Small intestine (tissue), 16 donors: ENCODE results near the gene RAB17. TPM values are rescaled to one million over a fixed set of nuclear protein-coding genes. Genes with fewer than 3 reads are reported as not detected.
A peak's percentile ranks its signal among the peaks of the same experiment; 100 is the strongest.

Experiments used
- DNase-seq, 2 donors: peaks; one replicate each; pipeline versions ENCODE4 v3.0.0 to v3.0.0-alpha.2; 2013
- FAIRE-seq: peaks from 2 replicates; lab custom pipeline; 2012; peaks lifted over from hg19 to GRCh38; lab: Jason Lieb, UNC
- H3K27ac ChIP-seq, 3 donors: one replicate each; pipeline ENCODE4 v1.5.1; 2013; ENCODE audit warnings: low read length in 2 of 3, mild to moderate bottlenecking in 2 of 3, control low read depth in 1 of 3, inconsistent platforms in 1 of 3, low read depth in 1 of 3, moderate library complexity in 1 of 3
- H3K27me3 ChIP-seq, 3 donors: one replicate each; pipeline ENCODE4 v1.6.1; 2013; ENCODE audit warnings: low read length in 3 of 3, inconsistent platforms in 1 of 3; ENCODE audit not compliant: control insufficient read depth in 3 of 3, insufficient read depth in 3 of 3
- H3K36me3 ChIP-seq, 3 donors: one replicate each; pipeline ENCODE4 v1.6.1; 2013; ENCODE audit warnings: low read length in 3 of 3, inconsistent platforms in 1 of 3, low read depth in 1 of 3, mild to moderate bottlenecking in 1 of 3, moderate library complexity in 1 of 3; ENCODE audit not compliant: control insufficient read depth in 3 of 3, insufficient read depth in 2 of 3
- H3K4me1 ChIP-seq, 3 donors: one replicate each; pipeline ENCODE4 v1.6.1; 2013; ENCODE audit warnings: low read length in 2 of 3, inconsistent platforms in 1 of 3, low read depth in 1 of 3, mild to moderate bottlenecking in 1 of 3, moderate library complexity in 1 of 3; ENCODE audit not compliant: control insufficient read depth in 3 of 3, insufficient read depth in 2 of 3
- H3K4me3 ChIP-seq, 3 donors: one replicate each; pipeline ENCODE4 v1.5.1; 2013; ENCODE audit warnings: low read length in 3 of 3, control low read depth in 1 of 3, inconsistent platforms in 1 of 3, low read depth in 1 of 3, mild to moderate bottlenecking in 1 of 3, moderate library complexity in 1 of 3
- H3K9me3 ChIP-seq, 2 donors: one replicate each; pipeline ENCODE4 v1.6.1; 2013; ENCODE audit warnings: low read depth in 1 of 2, low read length in 1 of 2; ENCODE audit not compliant: control insufficient read depth in 2 of 2, insufficient read depth in 1 of 2
- whole genome bisulfite sequencing, 3 donors: extraction: QIAGEN DNeasy Blood & Tissue Kit; methylation state at CpG; one replicate each; pipeline ENCODE4 v1.1.7; 2013; 5-methylcytosine and 5-hydroxymethylcytosine counted together
- long read RNA-seq, 10 donors: transcript quantifications; one replicate each; lab custom pipeline, GENCODE V29; 2026
- polyA plus RNA-seq, 4 donors: library from polyadenylated mRNA; stranded (reverse) in 3 of 4; unstranded in 1 of 4; fragments of 200-250 nt in 3 of 4; fragments of 120-200 nt in 1 of 4; gene quantifications; one replicate each; pipeline versions ENCODE4 v1.2.1 to v1.2.3, GENCODE V29; 2013
- donor health status: healthy with polysubstance abuse.
- donor health status: control.
- donor health status: control.
- donor health status: Bipolar disorder and iron deficiency.
- donor health status: healthy.

Gene RAB17
- polyA plus RNA-seq: 100 to 1,000 TPM in 3 of 4 donors, 10 to 100 TPM in 1; 52.8 to 613 (median 354) TPM
- long read RNA-seq, donor 1: 0 reads
- long read RNA-seq, donor 2, transcript RAB17-201 (6 exons, 1,966 nt): major isoform, 6 of 14 reads
- long read RNA-seq, donor 2, partial matches to known transcripts: 0 of 14 reads
- long read RNA-seq, donor 2, other reads (novel, unspliced or antisense): 5 of 14 reads
- long read RNA-seq, donor 3, transcript RAB17-201 (6 exons, 1,966 nt): major isoform, 8 of 30 reads
- long read RNA-seq, donor 3, transcript RAB17-209 (2 exons, 937 nt): minor isoform, 6 of 30 reads
- long read RNA-seq, donor 3, partial matches to known transcripts: 15 of 30 reads
- long read RNA-seq, donor 3, other reads (novel, unspliced or antisense): 0 of 30 reads
- long read RNA-seq, donor 4: 0 reads
- long read RNA-seq, donor 5, transcript RAB17-209 (2 exons, 937 nt): major isoform, 6 of 14 reads
- long read RNA-seq, donor 5, partial matches to known transcripts: 0 of 14 reads
- long read RNA-seq, donor 5, other reads (novel, unspliced or antisense): 0 of 14 reads
- long read RNA-seq, donor 6, transcript RAB17-209 (2 exons, 937 nt): minor isoform, 5 of 36 reads
- long read RNA-seq, donor 6, transcript RAB17-201 (6 exons, 1,966 nt): major isoform, 10 of 36 reads
- long read RNA-seq, donor 6, partial matches to known transcripts: 17 of 36 reads
- long read RNA-seq, donor 6, other reads (novel, unspliced or antisense): 0 of 36 reads
- long read RNA-seq, donor 7: 0 reads
- long read RNA-seq, donor 8: 0 reads
- long read RNA-seq, donor 9, partial matches to known transcripts: 0 of 6 reads
- long read RNA-seq, donor 9, other reads (novel, unspliced or antisense): 0 of 6 reads
- long read RNA-seq, donor 10, transcript RAB17-201 (6 exons, 1,966 nt): major isoform, 9 of 12 reads
- long read RNA-seq, donor 10, partial matches to known transcripts: 0 of 12 reads
- long read RNA-seq, donor 10, other reads (novel, unspliced or antisense): 0 of 12 reads

GRCh38 chr2:237590272-237591140 lies at the start of gene RAB17:
TSS of gene RAB17 (minus strand) at chr2:237590734. CDS start at chr2:237586154, 4,580 bp downstream.
- peak within 1 kb of the TSS in 2 of 3 donors; percentile 59 to 65 for H3K4me3 ChIP-seq
- H3K36me3 ChIP-seq: peaks cover 0 to 22% (median 0%) of the 10 kb centered on the region in 3 donors
- FAIRE-seq (no peak), DNase-seq (peak; percentile 95)
- H3K27ac ChIP-seq: peak within 1 kb of the TSS; percentile 89 to 92 (median 90)
- peaks cover 0 to 7% of the 10 kb centered on the region in 2 donors for H3K9me3 ChIP-seq
- no peaks in the 10 kb centered on the region for H3K27me3 ChIP-seq
- peaks cover 0 to 52% (median 3%) of the 10 kb centered on the region in 3 donors for H3K4me1 ChIP-seq
- 11 to 49% (median 30%) methylated on average over 16 of the region's 16 CpGs for WGBS, 3 donors

GRCh38 chr2:237639836-237640220 lies 49.3 kb upstream of the RAB17 start:
- DNase-seq (peak; percentile 34 to 35), FAIRE-seq (no peak)
- Histone ChIP-seq H3K27me3 (peaks cover 0 to 4% (median 0%) of the 10 kb centered on the region in 3 donors), H3K9me3 (peaks cover 0 to 11% of the 10 kb centered on the region in 2 donors), H3K36me3 (peaks cover 0 to 5% (median 0%) of the 10 kb centered on the region in 3 donors), H3K4me3 (no peak overlapping the region), H3K27ac (no peak overlapping the region), H3K4me1 (no peaks in the 10 kb centered on the region)
- 43 to 74% (median 60%) methylated on average over 6 of the region's 6 CpGs for WGBS, 3 donors

GRCh38 chr2:237639052-237639835 lies 48.7 kb upstream of the RAB17 start:
- DNase-seq (no peak), FAIRE-seq (no peak)
- Histone ChIP-seq H3K27ac (no peak overlapping the region), H3K9me3 (peaks cover 0 to 11% of the 10 kb centered on the region in 2 donors), H3K4me1 (no peaks in the 10 kb centered on the region), H3K36me3 (peaks cover 0 to 5% (median 0%) of the 10 kb centered on the region in 3 donors), H3K27me3 (peaks cover 0 to 1% (median 0%) of the 10 kb centered on the region in 3 donors), H3K4me3 (no peak overlapping the region)
- 69 to 76% (median 69%) methylated on average over 11 of the region's 11 CpGs for WGBS, 3 donors

- Histone ChIP-seq H3K4me1 (no peaks in the 10 kb centered on the region), H3K9me3 (peaks cover 0 to 13% of the 10 kb centered on the region in 2 donors), H3K4me3 (no peak overlapping the region), H3K27ac (no peak overlapping the region), H3K27me3 (peaks cover 0 to 2% (median 0%) of the 10 kb centered on the region in 3 donors), H3K36me3 (peaks cover 0 to 5% (median 0%) of the 10 kb centered on the region in 3 donors)
- FAIRE-seq (no peak), DNase-seq (no peak)
- 90 to 98% (median 91%) methylated on average over 8 of the region's 8 CpGs for WGBS, 3 donors
These were observed 47.6 kb upstream of the RAB17 start for GRCh38 chr2:237638176-237638575.

- WGBS, 3 donors: 74 to 84% (median 76%) methylated on average over 3 of the region's 3 CpGs
These were observed 47.0 kb upstream of the RAB17 start for GRCh38 chr2:237637429-237638135.

GRCh38 chr2:237636578-237636977 lies 46.0 kb upstream of the RAB17 start:
- H3K36me3 ChIP-seq: peaks cover 0 to 9% (median 5%) of the 10 kb centered on the region in 3 donors
- no peak overlapping the region for H3K27ac ChIP-seq
- H3K9me3 ChIP-seq: peaks cover 0 to 6% of the 10 kb centered on the region in 2 donors
- H3K27me3 ChIP-seq: peaks cover 0 to 9% (median 0%) of the 10 kb centered on the region in 3 donors
- no peak for DNase-seq
- H3K4me1 ChIP-seq: no peaks in the 10 kb centered on the region
- H3K4me3 ChIP-seq: no peak overlapping the region
- 67 to 82% (median 72%) methylated on average over 1 of the region's 1 CpG for WGBS, 3 donors
- FAIRE-seq: no peak

More at GRCh38 chr2:237637429-237638135, 47.0 kb upstream of the RAB17 start:
- Histone ChIP-seq H3K27me3 (peaks cover 0 to 2% (median 0%) of the 10 kb centered on the region in 3 donors), H3K4me3 (no peak overlapping the region), H3K9me3 (peaks cover 0 to 11% of the 10 kb centered on the region in 2 donors), H3K4me1 (no peaks in the 10 kb centered on the region), H3K36me3 (peaks cover 0 to 5% (median 0%) of the 10 kb centered on the region in 3 donors), H3K27ac (no peak overlapping the region)
- FAIRE-seq: no peak
- no peak for DNase-seq
